GM03348 (cell line): ENCODE measurements around the gene CENPF.
A peak's percentile ranks its signal among the peaks of the same experiment; 100 is the strongest.

Experiments used
- DNase-seq: peaks from one replicate; pipeline ENCODE4 v3.0.0; 2012; ENCODE audit warnings: low spot score

Gene CENPF

GRCh38 chr1:214617246-214617645 lies 14.3 kb downstream of the CENPF start:
- no peak for DNase-seq

DNA sequence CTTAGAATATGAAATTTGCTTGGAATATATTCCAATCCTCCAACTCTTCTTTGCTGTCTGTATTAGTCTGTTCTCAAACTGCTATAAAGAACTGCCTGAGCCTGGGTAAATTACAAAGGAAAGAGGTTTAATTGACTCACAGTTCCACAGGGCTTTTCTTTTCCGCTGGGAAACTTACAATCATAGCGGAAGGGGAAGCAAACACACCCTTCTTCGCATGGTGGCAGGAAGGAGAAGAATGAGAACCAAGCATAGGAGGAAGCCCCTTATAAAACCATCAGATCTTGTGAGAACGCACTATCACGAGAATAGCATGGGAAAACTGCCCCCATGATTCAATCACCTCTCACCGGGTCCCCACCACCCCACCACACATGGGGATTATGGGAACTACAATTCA lies 14.8 kb downstream of the CENPF start:
- DNase-seq = no peak

- no peak for DNase-seq
Measured at GRCh38 chr1:214621236-214621635, 18.2 kb downstream of the CENPF start.

- peak; percentile 7 for DNase-seq
Measured at GRCh38 chr1:214623430-214623829, 20.4 kb downstream of the CENPF start.

GRCh38 chr1:214632091-214632490 lies 29.1 kb downstream of the CENPF start:
- DNase-seq = no peak

DNA sequence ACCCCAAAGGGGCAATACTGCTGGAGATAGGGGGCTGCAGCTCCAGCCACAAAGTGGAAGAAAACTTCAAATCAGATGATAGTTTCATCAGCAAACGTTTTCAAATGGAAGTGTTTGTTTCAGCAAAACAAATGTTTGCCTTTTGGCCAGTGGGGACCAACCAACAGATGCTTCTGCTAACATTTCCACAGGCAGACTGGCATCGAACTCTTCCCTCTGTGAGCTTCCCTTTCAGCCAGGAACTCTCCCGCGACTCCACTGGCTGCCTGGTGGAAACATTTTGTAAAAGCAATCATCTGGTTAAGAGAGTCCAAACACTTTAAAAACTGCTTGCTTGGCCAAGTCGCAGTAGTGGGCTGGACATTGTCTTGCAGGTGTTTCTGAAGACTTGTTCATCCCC lies 30.7 kb downstream of the CENPF start:
- no peak for DNase-seq

DNA sequence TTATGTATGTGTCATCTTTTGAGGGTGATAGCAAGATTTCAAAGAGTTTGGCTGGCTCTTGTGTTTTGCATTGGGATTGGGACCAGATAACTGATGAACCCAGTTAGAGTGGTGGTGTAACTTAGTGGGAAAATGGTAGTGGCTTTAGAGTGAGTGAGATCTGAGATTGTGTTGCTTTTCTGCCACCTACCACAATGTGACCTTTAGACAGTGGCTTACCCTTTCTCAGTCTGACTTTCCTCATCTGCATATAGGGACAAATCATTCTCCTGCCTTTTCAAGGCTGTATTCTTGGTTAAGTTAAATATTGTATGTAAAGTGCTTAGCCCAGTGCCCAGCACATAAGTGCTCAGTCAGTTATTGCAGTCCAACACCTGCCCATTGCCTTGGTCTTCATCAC lies 31.3 kb downstream of the CENPF start:
- no peak for DNase-seq

GRCh38 chr1:214635086-214635485 lies 32.1 kb downstream of the CENPF start:
- no peak for DNase-seq

GRCh38 chr1:214635506-214635905 lies 32.5 kb downstream of the CENPF start:
- DNase-seq = no peak

GRCh38 chr1:214636436-214636835 lies 33.4 kb downstream of the CENPF start:
- no peak for DNase-seq

DNA sequence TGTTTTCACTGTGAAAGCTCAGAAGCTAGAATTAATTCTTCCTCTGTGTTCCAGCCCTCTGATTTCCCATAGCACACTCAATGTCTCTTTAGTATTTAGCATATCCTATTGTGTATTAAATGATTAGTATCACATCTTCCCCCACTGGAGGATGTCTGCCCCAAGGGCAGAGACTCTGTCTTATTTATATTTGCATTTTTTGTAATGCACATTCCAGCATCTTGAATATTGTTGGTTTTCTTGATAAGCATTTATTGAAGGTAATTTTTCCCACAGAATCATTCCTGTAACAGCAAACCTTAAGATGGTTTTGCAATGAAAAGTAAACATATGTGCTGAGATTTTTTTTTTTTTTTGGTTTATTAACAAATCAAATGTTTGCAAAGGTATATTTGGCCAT lies 34.1 kb downstream of the CENPF start:
- no peak for DNase-seq

- DNase-seq = peak; percentile 62
Measured at GRCh38 chr1:214637722-214638458, 34.9 kb downstream of the CENPF start.

GRCh38 chr1:214638459-214638807 lies 35.4 kb downstream of the CENPF start:
- DNase-seq = no peak

GRCh38 chr1:214638997-214639396 lies 36.0 kb downstream of the CENPF start:
- no peak for DNase-seq

DNA sequence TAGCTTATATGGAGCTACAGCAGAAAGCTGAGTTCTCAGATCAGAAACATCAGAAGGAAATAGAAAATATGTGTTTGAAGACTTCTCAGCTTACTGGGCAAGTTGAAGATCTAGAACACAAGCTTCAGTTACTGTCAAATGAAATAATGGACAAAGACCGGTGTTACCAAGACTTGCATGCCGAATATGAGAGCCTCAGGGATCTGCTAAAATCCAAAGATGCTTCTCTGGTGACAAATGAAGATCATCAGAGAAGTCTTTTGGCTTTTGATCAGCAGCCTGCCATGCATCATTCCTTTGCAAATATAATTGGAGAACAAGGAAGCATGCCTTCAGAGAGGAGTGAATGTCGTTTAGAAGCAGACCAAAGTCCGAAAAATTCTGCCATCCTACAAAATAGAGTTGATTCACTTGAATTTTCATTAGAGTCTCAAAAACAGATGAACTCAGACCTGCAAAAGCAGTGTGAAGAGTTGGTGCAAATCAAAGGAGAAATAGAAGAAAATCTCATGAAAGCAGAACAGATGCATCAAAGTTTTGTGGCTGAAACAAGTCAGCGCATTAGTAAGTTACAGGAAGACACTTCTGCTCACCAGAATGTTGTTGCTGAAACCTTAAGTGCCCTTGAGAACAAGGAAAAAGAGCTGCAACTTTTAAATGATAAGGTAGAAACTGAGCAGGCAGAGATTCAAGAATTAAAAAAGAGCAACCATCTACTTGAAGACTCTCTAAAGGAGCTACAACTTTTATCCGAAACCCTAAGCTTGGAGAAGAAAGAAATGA lies 37.6 kb downstream of the CENPF start:
- DNase-seq = peak; percentile 3

GRCh38 chr1:214641214-214641895 lies 38.4 kb downstream of the CENPF start:
- no peak for DNase-seq

DNA sequence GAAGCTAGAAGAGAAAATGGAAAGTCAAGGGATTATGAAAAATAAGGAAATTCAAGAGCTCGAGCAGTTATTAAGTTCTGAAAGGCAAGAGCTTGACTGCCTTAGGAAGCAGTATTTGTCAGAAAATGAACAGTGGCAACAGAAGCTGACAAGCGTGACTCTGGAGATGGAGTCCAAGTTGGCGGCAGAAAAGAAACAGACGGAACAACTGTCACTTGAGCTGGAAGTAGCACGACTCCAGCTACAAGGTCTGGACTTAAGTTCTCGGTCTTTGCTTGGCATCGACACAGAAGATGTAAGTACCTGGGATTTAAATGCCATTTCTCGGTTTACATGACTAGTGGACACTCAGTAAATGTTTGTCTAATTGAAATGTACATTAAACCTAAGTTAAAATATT lies 40.0 kb downstream of the CENPF start:
- no peak for DNase-seq

GRCh38 chr1:214645712-214646111 lies 42.7 kb downstream of the CENPF start:
- DNase-seq = no peak

DNA sequence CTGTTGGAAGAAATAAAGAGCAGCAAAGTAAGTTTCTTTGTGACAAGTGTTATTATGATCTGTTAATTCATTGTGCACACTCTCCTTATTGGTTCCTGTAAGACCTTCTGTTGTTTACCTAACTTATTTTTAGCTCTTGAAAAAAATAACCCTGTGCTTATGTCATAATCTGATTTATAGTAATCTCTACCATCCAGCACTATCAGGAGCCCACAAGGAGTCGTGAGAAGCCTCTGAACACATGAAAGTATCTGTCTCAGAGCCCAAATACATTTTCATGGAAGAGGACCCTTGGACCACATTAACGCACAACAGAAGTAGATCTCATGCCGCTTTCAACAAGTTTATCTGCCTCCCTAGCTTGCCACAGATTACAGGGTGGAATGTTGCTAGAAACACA lies 45.8 kb downstream of the CENPF start:
- DNase-seq = no peak

- no peak for DNase-seq
Measured at GRCh38 chr1:214649607-214650006, 46.6 kb downstream of the CENPF start.

- no peak for DNase-seq
Measured at GRCh38 chr1:214650664-214651063, 47.7 kb downstream of the CENPF start.

- no peak for DNase-seq
Measured at GRCh38 chr1:214657299-214657698, 54.3 kb downstream of the CENPF start.

DNA sequence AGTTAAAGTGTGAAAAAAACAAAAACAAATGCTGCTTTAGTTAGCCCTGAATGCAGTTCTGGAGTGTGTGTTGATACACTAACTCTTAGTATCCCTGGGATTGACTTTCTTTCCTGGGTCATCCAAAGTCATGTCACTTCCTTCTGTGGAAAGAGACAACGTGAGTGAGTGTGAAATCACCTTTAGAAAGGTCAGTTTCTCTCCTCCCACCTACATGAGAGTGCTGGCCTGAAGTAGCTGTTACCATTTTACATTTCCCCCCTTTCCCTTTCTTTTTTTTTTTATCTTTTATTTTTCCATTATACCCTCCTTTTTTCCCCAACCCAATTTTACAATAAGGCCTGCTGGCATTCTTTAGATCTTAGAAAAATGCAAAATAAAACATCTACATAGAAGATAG lies 55.2 kb downstream of the CENPF start:
- DNase-seq = no peak
